H1 (cell line): ENCODE data around the gene ORMDL3. TPM values are rescaled to one million over a fixed set of nuclear protein-coding genes. Genes with fewer than 3 reads are reported as not detected.
A peak's percentile ranks its signal among the peaks of the same experiment; 100 is the strongest.

ENCODE experiments used
- ATF3 ChIP-seq: IDR thresholded peaks from 2 replicates; pipeline ENCODE4 v1.6.1; 2011; ENCODE audit warnings: low read depth, mild to moderate bottlenecking, low read length; ENCODE audit not compliant: insufficient read depth
- CHD1 ChIP-seq: IDR thresholded peaks from 2 replicates; pipeline ENCODE4 v1.6.1; 2012; ENCODE audit warnings: low read depth, low read length, improper control_type of control experiment
- EZH2 ChIP-seq: fragments of 200-600 bp; sonication (generic); IDR thresholded peaks from 2 replicates; pipeline ENCODE4 v1.7.1; 2012; ENCODE audit warnings: low read depth, mild to moderate bottlenecking, moderate library complexity, low read length, inconsistent platforms; ENCODE audit not compliant: severe bottlenecking
- RBBP5 ChIP-seq: IDR thresholded peaks from 2 replicates; pipeline ENCODE4 v1.7.1; 2012; ENCODE audit warnings: low read depth, mild to moderate bottlenecking, inconsistent platforms, low read length, moderate library complexity, borderline replicate concordance
- SIX5 ChIP-seq: IDR thresholded peaks from 2 replicates; pipeline ENCODE4 v1.6.1; 2011; ENCODE audit warnings: mild to moderate bottlenecking, low read depth, low read length
- TAF1 ChIP-seq: IDR thresholded peaks from 2 replicates; pipeline ENCODE4 v1.6.1; 2011; ENCODE audit warnings: mild to moderate bottlenecking, low read depth, low read length
- polyA plus RNA-seq, 7 experiments: library from polyadenylated mRNA; depleted of rRNA in 3 of 7; stranded (reverse) in 5 of 7; unstranded in 2 of 7; fragments of >200 nt in 5 of 7; fragments of 200-250 nt in 2 of 7; gene quantifications; 1 replicate in 5 of 7; 2 replicates in 1 of 7; 4 replicates in 1 of 7; pipeline versions ENCODE4 v1.2.1 to v1.2.3, GENCODE V29; 2011 to 2013; ENCODE audit warnings: missing spikeins in 2 of 7, mixed read lengths in 2 of 7
- total RNA-seq: library from RNA; stranded (reverse); fragmentation: NEBNext Ultra II Directional; extraction: Animal tissue kit (Norgen Biotek cat#: 25700); gene quantifications from 2 replicates; pipeline ENCODE4 v1.2.1, GENCODE V29; 2021

ORMDL3 gene
- total and polyA plus RNA-seq, 2 of the 8 experiments (the other 6 are each of a cell fraction or from before 2014, with no cell fraction given) = 50.4 to 108 TPM

GRCh38 chr17:39953471-39953888, 26.1 kb upstream of the ORMDL3 start (continued):
- TF ChIP-seq ATF3 (no peak), RBBP5 (peak; percentile 23; the same call in 1 of the 2 replicates), TAF1 (peak; percentile 68), EZH2 (no peak), CHD1 (no peak), SIX5 (no peak)
